ENCODE data around the gene KCNAB3.
A peak's percentile ranks its signal among the peaks of the same experiment; 100 is the strongest.

KCNAB3 gene

GRCh38 chr17:7930841-7931631, 1.4 kb upstream of the KCNAB3 start (continued):
- no peak for TF ChIP-seq ZNF600 (tag by site-specific recombination; IDR thresholded peaks at IDR 0.05)
- no peak for TF ChIP-seq ZSCAN30 (tag by site-specific recombination; IDR thresholded peaks at IDR 0.05)

- CTCF ChIA-PET, result no interaction called here
- POLR2A ChIA-PET, result interaction anchor here (1.1 kb wide), 1 partner anchor 12 kb away, joined by 4 read pairs; the partner anchor contains the start of gene RNF227
- TF ChIP-seq ZSCAN5A (tag by site-specific recombination; IDR thresholded peaks at IDR 0.05), result no peak
- 0 out of 2 replicates have a peak, but pooled peaks have one; percentile 15 for TF ChIP-seq ZBTB17 (tag by site-specific recombination; IDR thresholded peaks at IDR 0.05)
- Histone ChIP-seq H3K9me3 (ENCODE audit: control insufficient read depth, insufficient read depth, low read depth, low read length) (no peaks in the 10 kb centered on the region), H3K4me3 (ENCODE audit: low read depth, low read length) (no peak overlapping the region), H3K36me3 (ENCODE audit: control insufficient read depth in 2 of 2, insufficient read depth in 1 of 2, low read length in 2 of 2) (peaks cover 4 to 46% of the 10 kb centered on the region in 2 experiments; a peak in 2 of 3 replicates), H3K4me1 (ENCODE audit: control insufficient read depth, insufficient read depth, low read length) (no peaks in the 10 kb centered on the region), H3K27ac (ENCODE audit: extremely low read depth, low read depth, low read length) (no peak overlapping the region; the same call in 1 of the 2 replicates)
Observed at GRCh38 chr17:7927596-7927995, 2.1 kb downstream of the KCNAB3 start.

GRCh38 chr17:7922845-7923628, 6.6 kb downstream of the KCNAB3 start:
- POLR2A ChIA-PET, result interaction anchor here (2.1 kb wide), 1 partner anchor 9 kb away, joined by 7 read pairs; the partner anchor contains the start of genes CNTROB and TRAPPC1
- CTCF ChIA-PET, result interaction anchor here (0.6 to 1.5 kb wide), 2 partner anchors 9 to 58 kb away, joined by 3 to 5 read pairs; partner anchors contain the start of genes CNTROB and TRAPPC1
- TF ChIP-seq ZNF169 (tag by site-specific recombination; IDR thresholded peaks at IDR 0.05) (no peak), ZNF776 (tag by site-specific recombination; IDR thresholded peaks at IDR 0.05; ENCODE audit: borderline replicate concordance) (no peak)
- no peaks in the 10 kb centered on the region for H3K9me3 ChIP-seq (ENCODE audit: control insufficient read depth, insufficient read depth, low read depth, low read length)
- no peak overlapping the region for H3K27ac ChIP-seq (ENCODE audit: extremely low read depth, low read depth, low read length)
- H3K36me3 ChIP-seq (ENCODE audit: control insufficient read depth in 2 of 2, insufficient read depth in 1 of 2, low read length in 2 of 2), result peaks cover 4 to 23% of the 10 kb centered on the region in 2 experiments; a peak in 2 of 3 replicates
- H3K4me1 ChIP-seq (ENCODE audit: control insufficient read depth, insufficient read depth, low read length), result no peaks in the 10 kb centered on the region
- H3K4me3 ChIP-seq (ENCODE audit: low read depth, low read length), result no peak overlapping the region

- ChIA-PET POLR2A (interaction anchor here (2.1 kb wide), 1 partner anchor 10 kb away, joined by 7 read pairs; the partner anchor contains the start of genes CNTROB and TRAPPC1), CTCF (interaction anchor here (0.6 to 1.5 kb wide), 3 partner anchors 10 to 177 kb away, joined by 4 to 6 read pairs (median 5); partner anchors contain the start of genes CNTROB and TRAPPC1)
- H3K9me3 ChIP-seq (ENCODE audit: control insufficient read depth, insufficient read depth, low read depth, low read length), result no peaks in the 10 kb centered on the region
- no peaks in the 10 kb centered on the region for H3K4me1 ChIP-seq (ENCODE audit: control insufficient read depth, insufficient read depth, low read length)
- H3K36me3 ChIP-seq (ENCODE audit: control insufficient read depth in 2 of 2, insufficient read depth in 1 of 2, low read length in 2 of 2), result peaks cover 0 to 19% of the 10 kb centered on the region in 2 experiments; a peak in 1 of 3 replicates
- TF ChIP-seq SP7 (tag by site-specific recombination; IDR thresholded peaks at IDR 0.05), result no peak
- no peak for TF ChIP-seq ZNF629 (tag by site-specific recombination; IDR thresholded peaks at IDR 0.05)
- H3K4me3 ChIP-seq (ENCODE audit: low read depth, low read length), result no peak overlapping the region
- no peak overlapping the region for H3K27ac ChIP-seq (ENCODE audit: extremely low read depth, low read depth, low read length)
Observed at GRCh38 chr17:7922269-7922844, 7.3 kb downstream of the KCNAB3 start.

- POLR2A ChIA-PET, result interaction anchor here (0.7 to 3.8 kb wide), 4 partner anchors 16 to 256 kb away, joined by 3 to 66 read pairs (median 6); partner anchors contain the start of genes CNTROB and TRAPPC1
- no peak overlapping the region; the same call in 1 of the 2 replicates for H3K27ac ChIP-seq (ENCODE audit: extremely low read depth, low read depth, low read length)
- H3K36me3 ChIP-seq (ENCODE audit: control insufficient read depth in 2 of 2, insufficient read depth in 1 of 2, low read length in 2 of 2), result peaks cover 0 to 7% of the 10 kb centered on the region in 2 experiments; a peak in 1 of 3 replicates
- H3K9me3 ChIP-seq (ENCODE audit: control insufficient read depth, insufficient read depth, low read depth, low read length), result no peaks in the 10 kb centered on the region
- CTCF ChIA-PET, result interaction anchor here (0.6 to 6.3 kb wide), 10 partner anchors 16 to 140 kb away, joined by 3 to 73 read pairs (median 6); no protein-coding TSS in a partner anchor
- H3K4me1 ChIP-seq (ENCODE audit: control insufficient read depth, insufficient read depth, low read length), result peaks cover 14% of the 10 kb centered on the region
- H3K4me3 ChIP-seq (ENCODE audit: low read depth, low read length), result no peak overlapping the region
- TF ChIP-seq ZFHX2 (tag by site-specific recombination; conservative IDR thresholded peaks at IDR 0.05) (peak; percentile 99), REPIN1 (tag by site-specific recombination; IDR thresholded peaks at IDR 0.05; ENCODE audit: low read depth) (no peak), ZBTB48 (tag by site-specific recombination; IDR thresholded peaks at IDR 0.05) (no peak), ZNF529 (tag by site-specific recombination; IDR thresholded peaks at IDR 0.05; ENCODE audit: insufficient replicate concordance) (no peak), ZNF223 (tag by site-specific recombination; IDR thresholded peaks at IDR 0.05) (no peak), ZNF629 (tag by site-specific recombination; IDR thresholded peaks at IDR 0.05) (no peak), ZFP69B (tag by site-specific recombination; IDR thresholded peaks at IDR 0.05) (no peak), ZNF560 (tag by site-specific recombination; IDR thresholded peaks at IDR 0.05; ENCODE audit: borderline replicate concordance) (no peak), OSR2 (tag by site-specific recombination; IDR thresholded peaks at IDR 0.05) (no peak), ZNF792 (tag by site-specific recombination; IDR thresholded peaks at IDR 0.05) (no peak), ZNF510 (tag by site-specific recombination; IDR thresholded peaks at IDR 0.05; ENCODE audit: insufficient replicate concordance) (no peak), ZNF600 (tag by site-specific recombination; IDR thresholded peaks at IDR 0.05) (peak; percentile 57), ZNF549 (tag by site-specific recombination; IDR thresholded peaks at IDR 0.05) (no peak), YY2 (tag by site-specific recombination; IDR thresholded peaks at IDR 0.05) (no peak)
Observed at GRCh38 chr17:7916808-7917207, 12.8 kb downstream of the KCNAB3 start.

All from HEK293 (cell line).